HG02623 (cell line): Measurements from ENCODE around the gene RNF32.

Experiments used
- ATAC-seq: cut with Tn5 transposase; IDR thresholded peaks from one replicate; pipeline ENCODE4 v1.9.1; 2021; ENCODE audit warnings: moderate library complexity; ENCODE audit not compliant: unreplicated experiment

Gene RNF32

DNA sequence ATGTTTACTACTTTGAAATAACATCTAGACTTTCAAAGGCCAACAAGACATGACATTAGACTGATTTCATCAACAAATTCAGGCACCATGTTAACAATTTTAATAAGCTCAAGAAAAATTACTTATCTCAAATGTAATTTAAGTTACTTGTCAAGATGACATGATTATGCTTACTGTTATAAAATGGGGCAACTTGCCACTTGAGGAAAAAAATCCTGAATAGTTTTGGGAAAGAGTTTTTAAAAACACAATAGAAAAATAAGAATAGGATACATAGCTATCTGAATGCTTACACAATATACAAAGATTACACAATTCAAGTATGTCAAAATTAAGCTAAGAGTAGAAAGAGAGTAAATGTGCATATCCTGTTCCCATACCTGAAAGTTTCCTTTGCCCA is 85.4 kb downstream of the RNF32 start:
- ATAC-seq: no peak
